SKM-1 (cell line): Measurements from ENCODE around the gene KCNC1.

Experiments used
- DNase-seq: peaks from one replicate; lab custom pipeline; 2025; ENCODE audit not compliant: unreplicated experiment; lab: John Stamatoyannopoulos, UW

Gene KCNC1

GRCh38 chr11:17752144-17752543, 17.6 kb downstream of the KCNC1 start:
- DNase-seq: no peak

- no peak for DNase-seq
Observed at GRCh38 chr11:17753153-17753552, 18.6 kb downstream of the KCNC1 start.

- DNase-seq: no peak
Observed at GRCh38 chr11:17753641-17754040, 19.1 kb downstream of the KCNC1 start.

- DNase-seq: no peak
Observed at GRCh38 chr11:17755891-17756290, 21.3 kb downstream of the KCNC1 start.

- no peak for DNase-seq
Observed at GRCh38 chr11:17760102-17761029, 25.8 kb downstream of the KCNC1 start.

GRCh38 chr11:17762309-17762974, 27.9 kb downstream of the KCNC1 start:
- DNase-seq: no peak

- no peak for DNase-seq
Observed at GRCh38 chr11:17763244-17763643, 28.7 kb downstream of the KCNC1 start.

GRCh38 chr11:17763703-17764102, 29.1 kb downstream of the KCNC1 start:
- DNase-seq: no peak

GRCh38 chr11:17764446-17765218, 30.1 kb downstream of the KCNC1 start:
- no peak for DNase-seq

- DNase-seq: no peak
Observed at GRCh38 chr11:17765356-17766072, 30.9 kb downstream of the KCNC1 start.

- no peak for DNase-seq
Observed at GRCh38 chr11:17766073-17766359, 31.4 kb downstream of the KCNC1 start.

- DNase-seq: no peak
Observed at GRCh38 chr11:17766590-17766989, 32.0 kb downstream of the KCNC1 start.

GRCh38 chr11:17767301-17767885, 32.8 kb downstream of the KCNC1 start:
- no peak for DNase-seq

GRCh38 chr11:17767914-17768313, 33.3 kb downstream of the KCNC1 start:
- no peak for DNase-seq

GRCh38 chr11:17768547-17768946, 34.0 kb downstream of the KCNC1 start:
- no peak for DNase-seq

- DNase-seq: no peak
Observed at GRCh38 chr11:17769218-17769617, 34.6 kb downstream of the KCNC1 start.

- DNase-seq: no peak
Observed at GRCh38 chr11:17770048-17770652, 35.6 kb downstream of the KCNC1 start.

- DNase-seq: no peak
Observed at GRCh38 chr11:17770917-17771316, 36.3 kb downstream of the KCNC1 start.

GRCh38 chr11:17771415-17771814, 36.8 kb downstream of the KCNC1 start:
- no peak for DNase-seq

GRCh38 chr11:17771841-17772401, 37.3 kb downstream of the KCNC1 start:
- DNase-seq: no peak
